DND-41 (cell line): Measurements from ENCODE around the gene GDF11.

Experiments used
- ATAC-seq: fragments of 200-7000 bp; cut with Tn5 transposase; 3 replicates; pipeline ENCODE4 v1.9.1; 2021; ENCODE audit warnings: low read depth; ENCODE audit not compliant: insufficient read depth
- DNase-seq: peaks from one replicate; pipeline ENCODE4 v3.0.0-alpha.2; 2020
- H2AFZ ChIP-seq: 2 replicates; pipeline ENCODE4 v1.6.0; 2012; ENCODE audit warnings: low read depth, low read length
- H3K27ac ChIP-seq: 2 replicates; pipeline ENCODE4 v1.5.1; 2012; ENCODE audit warnings: low read length, inconsistent platforms
- H3K27me3 ChIP-seq: fragments of 200-600 bp; sonication (generic); 2 replicates; pipeline ENCODE4 v1.6.0; 2012; ENCODE audit warnings: low read length, mild to moderate bottlenecking, inconsistent platforms; ENCODE audit not compliant: insufficient read depth, poor library complexity
- H3K36me3 ChIP-seq: 2 replicates; pipeline ENCODE4 v1.5.1; 2012; ENCODE audit warnings: low read length, inconsistent platforms; ENCODE audit not compliant: insufficient read depth
- H3K4me1 ChIP-seq: 2 replicates; pipeline ENCODE4 v1.5.1; 2012; ENCODE audit warnings: mild to moderate bottlenecking, low read length; ENCODE audit not compliant: insufficient read depth
- H3K4me2 ChIP-seq: 2 replicates; pipeline ENCODE4 v1.6.0; 2012; ENCODE audit warnings: mild to moderate bottlenecking, moderate library complexity, low read length, inconsistent platforms; ENCODE audit not compliant: insufficient read depth
- H3K4me3 ChIP-seq, 2 experiments: fragments of 200-600 bp in 1 of 2; shearing (Covaris generic) in 1 of 2; 2 replicates each; pipeline ENCODE4 v1.5.1; 2012 to 2016; ENCODE audit warnings: inconsistent platforms in 2 of 2, low read length in 2 of 2, mild to moderate bottlenecking in 2 of 2, low read depth in 1 of 2, moderate library complexity in 1 of 2
- H3K79me2 ChIP-seq: 2 replicates; pipeline ENCODE4 v1.6.0; 2012; ENCODE audit warnings: low read length, inconsistent platforms; ENCODE audit not compliant: insufficient read depth
- H3K9ac ChIP-seq: 2 replicates; pipeline ENCODE4 v1.6.0; 2012; ENCODE audit warnings: low read depth, mild to moderate bottlenecking, inconsistent platforms, low read length, moderate library complexity
- H3K9me3 ChIP-seq: 2 replicates; pipeline ENCODE4 v1.5.1; 2012; ENCODE audit warnings: low read length, moderate library complexity, mild to moderate bottlenecking, inconsistent platforms; ENCODE audit not compliant: insufficient read depth, severe bottlenecking
- H4K20me1 ChIP-seq: 2 replicates; pipeline ENCODE4 v1.6.0; 2012; ENCODE audit warnings: low read length; ENCODE audit not compliant: insufficient read depth
- EZH2 ChIP-seq: IDR thresholded peaks from 3 replicates; pipeline ENCODE4 v1.6.1; 2012; ENCODE audit warnings: borderline replicate concordance, low read depth, mild to moderate bottlenecking, moderate library complexity, low read length, inconsistent platforms; ENCODE audit not compliant: severe bottlenecking
- TF ChIP-seq, protein P1 (sequence below): IDR thresholded peaks from 2 replicates; pipeline ENCODE4 v1.5.1; 2012; ENCODE audit warnings: borderline replicate concordance, low read length, moderate library complexity, mild to moderate bottlenecking; ENCODE audit not compliant: poor library complexity, severe bottlenecking; ENCODE audit errors: extremely low read depth

GDF11 gene

DNA sequence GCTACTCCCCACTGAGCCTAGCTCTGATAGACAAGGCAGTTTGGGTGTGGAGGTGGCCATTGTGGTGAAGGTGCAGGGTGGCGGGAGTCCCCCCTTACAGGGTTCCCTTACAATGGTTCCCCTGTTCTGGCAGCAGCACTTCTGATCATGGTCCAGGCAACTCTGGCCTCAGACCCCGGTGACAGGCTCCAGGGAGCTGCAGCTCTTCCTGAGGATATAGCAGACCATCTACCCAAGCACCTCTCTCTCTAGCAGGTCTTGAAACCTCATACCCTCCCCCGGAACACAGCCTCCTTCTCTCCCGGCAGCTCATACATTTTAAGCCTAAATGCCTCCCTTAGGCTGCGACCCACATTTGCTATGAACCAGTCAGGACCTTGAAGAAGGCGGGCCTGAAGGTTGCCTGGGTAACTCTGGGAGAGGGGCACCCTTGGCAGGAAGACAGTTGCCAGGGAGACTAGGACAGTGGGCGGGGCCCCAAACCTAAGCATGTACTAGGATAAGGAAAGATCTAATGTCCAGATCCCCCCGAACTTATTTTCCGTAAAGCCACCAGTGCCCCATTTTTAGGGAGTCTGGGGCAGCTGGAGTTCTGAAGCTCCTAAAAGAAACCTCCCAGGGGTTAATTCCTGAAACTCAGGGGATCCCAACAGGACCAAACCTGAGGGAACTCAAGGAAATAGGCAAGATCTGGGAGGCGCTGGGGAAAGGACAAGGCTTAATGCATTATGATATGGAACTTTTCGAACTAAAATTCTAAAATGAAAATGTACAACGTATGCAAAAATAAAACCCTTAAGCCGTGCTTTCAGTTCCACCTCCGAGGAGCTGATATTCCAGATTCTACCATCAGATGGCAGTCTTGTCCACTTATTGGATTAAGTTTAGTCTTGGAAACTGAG is 4.5 kb upstream of the GDF11 start:
- Histone ChIP-seq H3K36me3 (no peaks in the 10 kb centered on the region), H3K79me2 (no peaks in the 10 kb centered on the region), H2AFZ (peak overlapping the region; percentile 87), H3K4me1 (peaks cover 32% of the 10 kb centered on the region), H3K27me3 (no peaks in the 10 kb centered on the region), H3K9ac (peak overlapping the region; percentile 59), H3K4me2 (peak overlapping the region; percentile 80), H3K9me3 (no peaks in the 10 kb centered on the region), H4K20me1 (no peaks in the 10 kb centered on the region), H3K27ac (peak overlapping the region; percentile 67), H3K4me3 (peak overlapping the region; percentile 30 to 59)
- peak; percentile 96 for DNase-seq
- ATAC-seq: peak; percentile 89
- TF ChIP-seq, protein P1, sequence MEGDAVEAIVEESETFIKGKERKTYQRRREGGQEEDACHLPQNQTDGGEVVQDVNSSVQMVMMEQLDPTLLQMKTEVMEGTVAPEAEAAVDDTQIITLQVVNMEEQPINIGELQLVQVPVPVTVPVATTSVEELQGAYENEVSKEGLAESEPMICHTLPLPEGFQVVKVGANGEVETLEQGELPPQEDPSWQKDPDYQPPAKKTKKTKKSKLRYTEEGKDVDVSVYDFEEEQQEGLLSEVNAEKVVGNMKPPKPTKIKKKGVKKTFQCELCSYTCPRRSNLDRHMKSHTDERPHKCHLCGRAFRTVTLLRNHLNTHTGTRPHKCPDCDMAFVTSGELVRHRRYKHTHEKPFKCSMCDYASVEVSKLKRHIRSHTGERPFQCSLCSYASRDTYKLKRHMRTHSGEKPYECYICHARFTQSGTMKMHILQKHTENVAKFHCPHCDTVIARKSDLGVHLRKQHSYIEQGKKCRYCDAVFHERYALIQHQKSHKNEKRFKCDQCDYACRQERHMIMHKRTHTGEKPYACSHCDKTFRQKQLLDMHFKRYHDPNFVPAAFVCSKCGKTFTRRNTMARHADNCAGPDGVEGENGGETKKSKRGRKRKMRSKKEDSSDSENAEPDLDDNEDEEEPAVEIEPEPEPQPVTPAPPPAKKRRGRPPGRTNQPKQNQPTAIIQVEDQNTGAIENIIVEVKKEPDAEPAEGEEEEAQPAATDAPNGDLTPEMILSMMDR: peak; percentile 95
- no peak for TF ChIP-seq EZH2

- H3K27ac ChIP-seq: no peak overlapping the region
- no peak overlapping the region for H2AFZ ChIP-seq
- no peak overlapping the region; the same call in 1 of the 2 replicates for H3K9ac ChIP-seq
- ATAC-seq (no peak), DNase-seq (no peak)
- no peaks in the 10 kb centered on the region for H3K9me3 ChIP-seq
- H3K4me2 ChIP-seq: peak overlapping the region; percentile 80
- peaks cover 1% of the 10 kb centered on the region; the same call in 1 of the 2 replicates for H4K20me1 ChIP-seq
- peaks cover 2% of the 10 kb centered on the region for H3K79me2 ChIP-seq
- TF ChIP-seq, protein P1: no peak
- TF ChIP-seq EZH2: no peak
- peaks cover 34% of the 10 kb centered on the region for H3K4me1 ChIP-seq
- H3K36me3 ChIP-seq: no peaks in the 10 kb centered on the region
- no peak overlapping the region for H3K4me3 ChIP-seq
- no peaks in the 10 kb centered on the region for H3K27me3 ChIP-seq
These were observed 3.9 kb upstream of the GDF11 start for GRCh38 chr12:55739025-55739378.

DNA sequence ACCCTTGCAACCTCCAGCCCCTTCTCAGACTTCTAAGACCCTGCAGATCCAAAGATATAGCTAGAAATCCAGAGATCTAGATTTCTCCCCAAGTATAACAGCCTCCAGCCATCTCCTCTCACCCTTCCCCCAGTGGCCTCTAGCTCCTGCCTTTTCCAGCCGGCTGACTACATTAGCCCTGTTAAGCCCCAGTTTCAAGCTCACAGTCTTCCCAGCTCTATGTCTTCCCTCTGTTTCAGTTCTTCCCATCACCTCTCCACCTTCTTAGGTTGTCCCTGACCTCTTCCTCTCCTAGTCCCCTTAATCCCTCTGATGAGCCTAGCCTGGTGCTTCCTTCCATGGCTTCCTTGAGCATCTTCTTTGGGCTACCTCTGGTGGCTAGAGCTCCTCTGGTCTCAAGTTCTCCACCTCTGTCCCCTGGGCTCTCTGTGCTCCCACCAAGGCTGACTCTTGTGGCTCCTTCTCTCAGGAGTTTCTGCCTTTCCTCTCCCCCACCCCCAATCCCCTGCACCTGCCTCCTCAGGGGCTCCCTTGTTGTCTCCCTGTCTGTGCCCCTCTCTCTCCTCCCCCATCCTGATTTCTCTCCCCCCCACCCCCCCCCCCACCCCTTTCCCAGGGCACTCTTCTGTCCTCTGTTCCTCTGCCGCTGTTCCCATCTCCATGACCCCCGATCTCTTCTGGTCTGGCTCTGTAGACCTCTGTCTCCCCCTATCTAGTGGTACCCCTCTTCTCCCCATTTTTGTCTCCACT is 816 bp upstream of the GDF11 start:
- DNase-seq: no peak
- Histone ChIP-seq H3K27me3 (no peaks in the 10 kb centered on the region), H3K27ac (peak overlapping the region; percentile 65), H3K9me3 (no peaks in the 10 kb centered on the region), H2AFZ (peak overlapping the region; percentile 88), H3K36me3 (no peaks in the 10 kb centered on the region), H3K79me2 (peaks cover 14% of the 10 kb centered on the region), H4K20me1 (peaks cover 21% of the 10 kb centered on the region; the same call in 1 of the 2 replicates), H3K4me2 (peak overlapping the region; percentile 83), H3K4me1 (peaks cover 53% of the 10 kb centered on the region), H3K9ac (peak overlapping the region; percentile 53), H3K4me3 (peak overlapping the region; percentile 19 to 56; a peak in 3 of 4 replicates)
- no peak for TF ChIP-seq EZH2
- TF ChIP-seq, protein P1: no peak
- no peak for ATAC-seq
